SK-N-SH treated with all-trans-retinoic acid at 6 μM for 48 hours (cell line): ENCODE data around the gene DDX18.

ENCODE experiments used
- CREB5 ChIP-seq: fragments of 250-450 bp; sonication (Bioruptor Pico); IDR thresholded peaks from 2 replicates; pipeline ENCODE4 v1.5.1; 2020; ENCODE audit warnings: low read depth, mild to moderate bottlenecking, moderate library complexity
- ESRRG ChIP-seq: fragments of 250-450 bp; sonication (Bioruptor Pico); IDR thresholded peaks from 2 replicates; pipeline ENCODE4 v1.6.1; 2021; ENCODE audit warnings: mild to moderate bottlenecking
- OSR1 ChIP-seq: fragments of 250-450 bp; sonication (Bioruptor Pico); IDR thresholded peaks from 2 replicates; pipeline ENCODE4 v1.8.0; 2022; ENCODE audit warnings: moderate library complexity, mild to moderate bottlenecking, inconsistent platforms
- PATZ1 ChIP-seq: fragments of 250-450 bp; sonication (Bioruptor Pico); IDR thresholded peaks from 2 replicates; pipeline ENCODE4 v1.8.0; 2020; ENCODE audit warnings: mild to moderate bottlenecking, moderate library complexity, borderline replicate concordance
- TOX ChIP-seq: fragments of 250-450 bp; sonication (Bioruptor Pico); IDR thresholded peaks from 2 replicates; pipeline ENCODE4 v1.8.0; 2021; ENCODE audit warnings: mild to moderate bottlenecking, moderate library complexity, borderline replicate concordance
- ZC3H10 ChIP-seq: fragments of 250-450 bp; sonication (Bioruptor Pico); IDR thresholded peaks from 2 replicates; pipeline ENCODE4 v1.5.1; 2021; ENCODE audit warnings: mild to moderate bottlenecking, moderate library complexity
- ZNF565 ChIP-seq: fragments of 450-650 bp; formaldehyde crosslinking; conservative IDR thresholded peaks from 2 replicates; pipeline ENCODE4 v1.5.0; 2020; ENCODE audit warnings: low read depth, mild to moderate bottlenecking, moderate library complexity
- ZNF70 ChIP-seq: fragments of 450-650 bp; formaldehyde crosslinking; IDR thresholded peaks from 2 replicates; pipeline ENCODE4 v1.5.0; 2020; ENCODE audit warnings: mild to moderate bottlenecking, moderate library complexity

GRCh38 chr2:117853316-117853715 lies 38.8 kb downstream of the DDX18 start:
- TF ChIP-seq ZNF70 (no peak), PATZ1 (no peak), TOX (CRISPR knock-in tag) (no peak), CREB5 (no peak), ESRRG (CRISPR knock-in tag) (no peak), ZC3H10 (no peak), ZNF565 (CRISPR knock-in tag) (no peak), OSR1 (no peak)
